ENCODE results near the gene FOXK1.
A peak's percentile ranks its signal among the peaks of the same experiment; 100 is the strongest.
"Not testable (repeated sequence)": the region's sequence is repeated elsewhere in the genome, so short reads cannot be mapped to it uniquely, and the experiment has no call there.

FOXK1 gene

GRCh38 chr7:4802577-4802976, 120.5 kb downstream of the FOXK1 start:
- DNase-seq, result not testable (repeated sequence)

- no peak for DNase-seq
These were observed 121.5 kb downstream of the FOXK1 start for GRCh38 chr7:4803397-4804241.

- no peak for DNase-seq
These were observed 123.3 kb downstream of the FOXK1 start for GRCh38 chr7:4805110-4805983.

GRCh38 chr7:4805984-4806300, 123.8 kb downstream of the FOXK1 start:
- no peak for DNase-seq

- no peak for DNase-seq
These were observed 125.0 kb downstream of the FOXK1 start for GRCh38 chr7:4806983-4807597.

GRCh38 chr7:4807598-4808016, 125.5 kb downstream of the FOXK1 start:
- no peak for DNase-seq

GRCh38 chr7:4808026-4808425, 125.9 kb downstream of the FOXK1 start:
- DNase-seq, result no peak

GRCh38 chr7:4808565-4808964, 126.5 kb downstream of the FOXK1 start:
- no peak for DNase-seq

- peak; percentile 32 for DNase-seq
These were observed 127.0 kb downstream of the FOXK1 start for GRCh38 chr7:4809091-4809591.

GRCh38 chr7:4809666-4810065, 127.6 kb downstream of the FOXK1 start:
- DNase-seq, result no peak

- no peak for DNase-seq
These were observed 132.3 kb downstream of the FOXK1 start for GRCh38 chr7:4814433-4814832.

GRCh38 chr7:4815121-4815520, 133.0 kb downstream of the FOXK1 start:
- DNase-seq, result no peak

- DNase-seq, result no peak
These were observed 133.7 kb downstream of the FOXK1 start for GRCh38 chr7:4815609-4816418.

- no peak for DNase-seq
These were observed 134.5 kb downstream of the FOXK1 start for GRCh38 chr7:4816419-4817080.

- no peak for DNase-seq
These were observed 135.2 kb downstream of the FOXK1 start for GRCh38 chr7:4817178-4817901.

GRCh38 chr7:4818000-4818794, 136.1 kb downstream of the FOXK1 start:
- DNase-seq, result no peak

- DNase-seq, result no peak
These were observed 137.7 kb downstream of the FOXK1 start for GRCh38 chr7:4819560-4820404.

- no peak for DNase-seq
These were observed 138.4 kb downstream of the FOXK1 start for GRCh38 chr7:4820405-4820966.

Measured in CD4-positive, alpha-beta T cell treated with Interleukin-10 for 1 hour (primary cell).